Sciatic nerve (tissue), 2 donors: ENCODE measurements around the gene GUCY2D. TPM values are rescaled to one million over a fixed set of nuclear protein-coding genes. Genes with fewer than 3 reads are reported as not detected.
"Not testable (repeated sequence)": the region's sequence is repeated elsewhere in the genome, so short reads cannot be mapped to it uniquely, and the experiment has no call there.

Experiments used
- ATAC-seq: fragments of 200-7000 bp; cut with Tn5 transposase; one replicate; pipeline ENCODE4 v1.9.1; 2020; ENCODE audit warnings: mild to moderate bottlenecking, moderate library complexity
- DNase-seq: peaks from one replicate; pipeline ENCODE4 v3.0.0-alpha.2; 2020; ENCODE audit warnings: low spot score
- intact Hi-C: fragments of 100-400 bp; cut with DNase I; formaldehyde crosslinking; loops from one replicate; pipeline ENCODE4 v1.14.2; 2022
- total RNA-seq: library from RNA; stranded (reverse); fragmentation: NEBNext Ultra II Directional; extraction: Animal tissue kit (Norgen Biotek cat#: 25700); gene quantifications from one replicate; pipeline ENCODE4 v1.2.1, GENCODE V29; 2021
- donor health status: DM: no; HTN: no; CAD: no.
- donor health status: DM: no; HTN: no; CAD: no.

The GUCY2D gene
- total RNA-seq, 1 donor from 2014 or later, result not detected

DNA sequence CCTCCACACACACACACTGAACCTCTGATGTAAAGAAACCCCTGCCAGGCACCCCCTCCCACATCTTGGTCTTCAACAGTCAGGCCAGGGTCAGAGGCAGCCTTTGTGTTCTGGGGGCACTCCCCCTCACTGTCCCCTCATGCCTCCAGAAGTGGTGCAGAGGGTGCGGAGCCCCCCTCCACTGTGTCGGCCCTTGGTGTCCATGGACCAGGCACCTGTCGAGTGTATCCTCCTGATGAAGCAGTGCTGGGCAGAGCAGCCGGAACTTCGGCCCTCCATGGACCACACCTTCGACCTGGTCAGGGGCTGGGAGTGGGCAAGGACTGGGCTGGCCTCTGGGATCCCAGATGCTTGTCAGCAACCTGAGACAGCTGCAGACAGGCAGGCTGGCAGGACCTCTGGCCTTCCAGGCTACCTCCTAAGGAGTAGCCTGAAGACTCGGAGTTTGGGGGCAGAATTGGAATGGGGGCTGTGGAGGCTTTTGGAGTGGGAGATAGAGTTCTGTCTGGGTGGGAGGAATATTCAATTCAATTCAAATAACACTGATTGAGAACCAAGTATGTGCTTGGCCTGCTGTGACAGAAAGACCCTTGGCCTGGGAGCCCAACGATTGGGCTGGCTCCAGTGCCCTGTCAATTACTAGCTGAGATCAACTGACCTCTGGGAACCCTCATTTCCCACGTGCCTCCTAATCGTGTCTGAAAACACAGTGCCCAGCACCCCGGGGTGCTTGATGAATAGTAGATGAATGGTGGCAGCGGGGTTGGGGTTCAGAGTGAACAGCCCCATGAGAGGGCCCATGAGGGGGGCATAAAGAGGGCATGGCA is 11.5 kb downstream of the GUCY2D start:
- DNase-seq, result peak; percentile 47
- ATAC-seq, result no peak
- intact Hi-C loops, result no loop called here

DNA sequence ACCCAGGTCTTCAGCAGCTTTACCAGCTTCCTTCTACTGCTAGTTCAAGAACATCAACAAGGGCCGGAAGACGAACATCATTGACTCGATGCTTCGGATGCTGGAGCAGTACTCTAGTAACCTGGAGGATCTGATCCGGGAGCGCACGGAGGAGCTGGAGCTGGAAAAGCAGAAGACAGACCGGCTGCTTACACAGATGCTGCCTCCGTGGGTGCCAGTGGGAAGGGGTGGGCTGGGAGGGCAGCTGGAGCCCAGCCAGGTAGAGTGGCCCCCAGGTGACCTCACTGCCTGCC is 12.1 kb downstream of the GUCY2D start:
- no peak for DNase-seq
- no peak for ATAC-seq
- intact Hi-C loops, result no loop called here

DNA sequence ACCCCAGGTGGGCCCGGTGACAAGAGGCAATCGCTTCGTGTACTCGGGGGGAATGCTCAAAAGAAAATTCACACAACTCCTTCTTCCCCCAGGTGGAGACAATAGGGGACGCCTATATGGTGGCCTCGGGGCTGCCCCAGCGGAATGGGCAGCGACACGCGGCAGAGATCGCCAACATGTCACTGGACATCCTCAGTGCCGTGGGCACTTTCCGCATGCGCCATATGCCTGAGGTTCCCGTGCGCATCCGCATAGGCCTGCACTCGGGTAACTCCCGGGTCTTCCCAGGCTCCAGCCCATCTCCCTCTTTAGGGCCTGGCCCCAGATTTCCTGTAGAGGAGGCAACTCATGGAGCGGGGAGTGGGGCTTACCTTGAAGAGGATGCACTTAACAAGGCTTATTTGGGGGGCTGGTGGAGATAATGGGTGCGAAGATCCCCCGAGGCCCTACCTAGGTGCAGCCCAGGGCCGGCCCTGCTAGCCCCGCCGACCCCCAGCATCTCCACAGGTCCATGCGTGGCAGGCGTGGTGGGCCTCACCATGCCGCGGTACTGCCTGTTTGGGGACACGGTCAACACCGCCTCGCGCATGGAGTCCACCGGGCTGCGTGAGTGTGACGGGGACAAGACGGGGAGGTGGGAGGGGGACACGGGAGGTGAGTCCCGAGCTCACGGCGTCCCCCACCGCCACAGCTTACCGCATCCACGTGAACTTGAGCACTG is 13.0 kb downstream of the GUCY2D start:
- ATAC-seq, result no peak
- peak; percentile 48 for DNase-seq
- intact Hi-C loops, result no loop called here

DNA sequence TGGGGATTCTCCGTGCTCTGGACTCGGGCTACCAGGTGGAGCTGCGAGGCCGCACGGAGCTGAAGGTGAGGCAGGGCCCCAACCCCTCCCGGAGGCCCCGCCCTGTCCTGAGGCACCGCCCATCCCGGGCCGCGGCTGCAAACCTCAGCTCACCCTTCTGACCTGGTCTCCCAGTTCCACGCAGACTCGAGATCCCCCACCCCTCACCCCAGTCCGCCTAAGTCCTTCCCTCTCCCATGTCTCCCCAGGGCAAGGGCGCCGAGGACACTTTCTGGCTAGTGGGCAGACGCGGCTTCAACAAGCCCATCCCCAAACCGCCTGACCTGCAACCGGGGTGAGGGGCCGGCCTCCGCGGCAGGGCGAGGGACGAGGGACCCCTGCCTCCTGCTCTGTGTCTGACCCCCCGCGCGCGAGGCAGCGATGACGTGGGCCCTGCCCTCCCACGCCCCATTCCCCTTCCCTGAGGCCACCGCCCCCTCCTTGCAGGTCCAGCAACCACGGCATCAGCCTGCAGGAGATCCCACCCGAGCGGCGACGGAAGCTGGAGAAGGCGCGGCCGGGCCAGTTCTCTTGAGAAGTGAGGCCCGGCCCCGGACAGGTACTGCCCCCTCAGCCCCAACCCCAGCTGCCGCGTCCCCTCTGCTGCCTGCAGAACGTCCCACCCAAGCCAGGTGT is 13.7 kb downstream of the GUCY2D start:
- intact Hi-C loops, result no loop called here
- DNase-seq (peak; percentile 60), ATAC-seq (peak; percentile 9)

DNA sequence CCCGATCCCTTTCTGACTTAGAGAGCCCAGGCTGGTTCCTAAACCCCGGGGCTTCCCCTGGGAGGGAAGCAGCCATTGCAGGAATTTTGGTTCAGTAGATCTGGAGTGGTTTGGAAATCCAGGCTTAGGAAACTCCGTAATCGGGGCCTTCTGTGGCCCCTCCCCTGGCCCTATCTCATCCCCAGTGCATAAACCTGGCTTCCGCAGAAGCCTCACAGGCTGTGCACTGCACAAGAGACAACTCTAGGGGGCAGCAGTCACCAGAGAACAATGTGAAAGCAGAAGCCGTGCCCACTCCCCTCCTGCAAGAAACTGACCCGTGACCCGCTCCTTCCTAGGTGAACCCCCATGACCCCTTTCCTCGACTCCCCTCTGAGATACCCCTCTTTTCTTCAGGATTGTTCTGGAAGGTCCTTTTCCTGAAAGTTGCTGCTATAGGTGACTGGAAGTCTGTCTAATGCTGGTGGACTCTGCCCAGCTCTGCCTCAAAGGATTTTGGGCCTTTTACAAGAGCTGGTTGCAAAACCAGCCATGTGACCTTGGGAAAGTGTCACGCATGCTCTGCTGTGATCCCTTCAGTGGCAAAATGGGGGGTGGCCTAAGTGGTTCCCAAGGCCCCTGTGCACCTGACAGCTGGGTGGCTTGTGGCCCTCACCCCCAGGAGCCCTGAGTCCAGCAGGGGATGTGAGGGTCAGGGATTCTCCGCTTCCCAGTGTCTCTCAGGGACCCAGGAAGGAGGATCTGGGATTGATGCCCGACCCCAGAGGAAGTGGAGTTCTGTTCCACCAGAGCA is 14.4 kb downstream of the GUCY2D start:
- intact Hi-C loops, result no loop called here
- peak; percentile 79 for ATAC-seq

DNA sequence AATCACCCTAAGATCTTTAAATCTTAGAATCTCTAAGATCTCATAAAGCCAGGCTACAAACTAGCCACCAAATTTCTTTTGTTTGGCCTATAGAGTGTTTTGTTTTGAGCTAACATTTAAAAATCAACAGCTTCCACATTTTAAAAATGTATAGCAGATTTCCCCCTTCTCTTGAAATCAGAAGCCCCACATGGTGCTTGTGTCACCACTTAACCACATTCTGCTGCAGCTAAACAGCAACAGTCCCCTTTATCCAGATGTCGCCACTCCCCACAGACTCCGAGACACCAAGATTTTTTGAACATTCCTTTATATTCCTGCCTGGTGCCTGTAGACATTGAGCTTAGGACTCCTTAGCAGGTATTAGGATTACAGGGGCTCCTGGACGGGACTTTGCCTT is 16.0 kb downstream of the GUCY2D start:
- ATAC-seq (no peak), DNase-seq (peak; percentile 1)
- intact Hi-C loops, result no loop called here

More for the DNA sequence above, 14.4 kb downstream of the GUCY2D start:
- peak; percentile 56 for DNase-seq

DNA sequence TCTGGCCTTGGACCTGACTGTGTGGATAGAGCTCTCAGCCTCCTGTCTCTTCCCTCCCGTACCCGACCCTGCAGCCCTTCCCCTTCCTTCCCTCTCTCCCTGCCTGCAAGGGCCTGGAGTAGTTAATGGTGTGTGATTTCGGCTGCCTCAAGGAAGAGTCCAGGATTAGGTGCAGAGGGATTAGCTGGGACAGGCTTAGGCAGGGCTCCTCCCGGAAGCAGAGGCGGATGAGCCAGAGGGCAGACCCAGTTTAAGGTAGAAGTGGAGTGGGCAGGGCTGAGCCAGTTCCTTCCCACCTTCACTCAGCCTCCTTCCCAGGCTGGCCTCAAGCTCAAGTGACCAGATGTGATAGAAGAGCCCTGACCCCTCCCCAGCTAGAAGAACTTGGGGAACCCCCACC is 16.8 kb downstream of the GUCY2D start:
- DNase-seq (peak; percentile 34), ATAC-seq (no peak)
- intact Hi-C loops, result no loop called here

DNA sequence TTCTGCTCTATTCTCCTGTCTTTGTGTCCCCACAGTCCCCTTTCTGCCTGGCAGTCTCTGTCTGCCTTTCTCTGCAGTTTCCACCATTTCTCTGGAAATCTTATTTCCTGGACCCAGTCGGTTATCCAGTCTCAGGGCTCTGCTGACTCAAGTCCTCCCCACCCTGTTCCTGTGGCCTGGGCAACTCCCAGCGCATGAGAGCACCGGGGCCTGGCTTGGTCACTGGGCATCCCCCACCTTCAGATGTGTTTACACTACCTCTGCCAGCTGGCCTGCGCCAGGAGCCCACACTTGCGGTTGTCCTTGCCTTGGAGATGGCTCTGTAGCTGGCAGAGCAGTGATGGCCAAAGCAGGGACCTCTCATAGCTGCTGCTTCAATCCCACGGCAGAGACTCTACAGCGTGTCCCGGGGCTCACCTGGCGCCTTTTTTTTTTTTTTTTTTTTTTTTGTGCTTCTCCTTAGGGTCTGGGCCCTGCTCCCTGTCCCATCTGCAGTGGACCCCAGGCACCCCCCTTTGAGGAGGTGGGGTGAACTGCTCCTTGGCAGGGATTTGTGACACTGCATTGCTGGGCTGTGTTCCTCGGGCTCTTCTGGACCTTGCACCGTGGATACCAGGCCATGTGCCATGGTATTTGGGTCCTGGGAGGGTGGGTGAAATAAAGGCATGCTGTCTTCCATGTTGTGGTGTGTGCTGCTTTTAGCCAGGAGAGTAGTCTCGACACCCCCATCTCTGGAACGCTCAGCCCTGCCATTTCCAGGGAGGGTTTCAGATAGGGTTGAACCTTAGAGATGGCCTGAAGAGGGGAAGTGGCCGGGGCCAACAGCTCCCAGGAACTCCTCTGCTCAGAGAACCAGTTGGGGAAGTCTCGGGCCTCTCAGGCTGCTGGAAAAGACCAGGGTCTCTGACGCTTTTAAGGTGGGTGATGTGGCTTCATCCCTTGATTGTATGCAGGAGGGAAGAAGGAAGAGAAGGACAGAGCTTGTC is 17.5 kb downstream of the GUCY2D start:
- ATAC-seq (no peak), DNase-seq (peak; percentile 48)
- intact Hi-C loops, result no loop called here

DNA sequence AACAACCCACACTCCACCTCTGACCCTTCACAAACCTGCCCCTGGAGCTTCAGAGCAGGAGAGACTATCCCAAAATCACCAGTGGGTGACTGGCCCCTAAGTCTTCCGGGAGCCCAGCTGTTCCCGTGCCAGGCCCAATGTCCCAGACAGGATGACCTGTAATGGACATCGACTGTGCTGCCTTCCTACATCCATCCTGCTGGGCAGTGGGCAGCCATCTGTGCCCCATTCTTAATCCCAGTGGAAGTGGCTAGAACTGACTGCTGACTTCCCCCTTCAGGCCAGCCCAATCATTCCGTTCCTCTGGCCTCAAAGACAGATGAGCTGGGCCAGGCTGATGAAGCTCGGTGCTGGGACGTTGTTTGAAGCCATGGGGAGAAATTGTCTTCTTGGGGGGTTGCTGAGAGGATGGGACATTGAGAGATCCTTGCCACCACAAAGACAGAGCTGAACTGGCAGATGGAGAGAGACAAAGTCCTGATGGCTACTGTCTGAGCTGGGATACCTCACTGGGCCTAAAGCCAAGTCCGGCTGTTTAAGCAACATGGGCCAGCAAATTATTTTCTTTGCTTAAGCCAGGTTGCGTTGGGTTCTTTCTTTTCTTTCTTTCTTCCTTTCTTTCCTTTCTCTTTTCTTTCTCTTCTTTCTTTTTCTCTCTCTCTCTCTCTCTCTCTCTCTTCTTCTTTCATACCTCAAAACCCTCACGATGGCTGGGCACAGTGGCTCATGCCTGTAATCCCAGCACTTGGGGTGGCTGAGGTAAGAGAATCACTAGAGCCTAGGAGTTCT is 18.6 kb downstream of the GUCY2D start:
- ATAC-seq (no peak), DNase-seq (peak; percentile 33)
- intact Hi-C loops, result no loop called here

DNA sequence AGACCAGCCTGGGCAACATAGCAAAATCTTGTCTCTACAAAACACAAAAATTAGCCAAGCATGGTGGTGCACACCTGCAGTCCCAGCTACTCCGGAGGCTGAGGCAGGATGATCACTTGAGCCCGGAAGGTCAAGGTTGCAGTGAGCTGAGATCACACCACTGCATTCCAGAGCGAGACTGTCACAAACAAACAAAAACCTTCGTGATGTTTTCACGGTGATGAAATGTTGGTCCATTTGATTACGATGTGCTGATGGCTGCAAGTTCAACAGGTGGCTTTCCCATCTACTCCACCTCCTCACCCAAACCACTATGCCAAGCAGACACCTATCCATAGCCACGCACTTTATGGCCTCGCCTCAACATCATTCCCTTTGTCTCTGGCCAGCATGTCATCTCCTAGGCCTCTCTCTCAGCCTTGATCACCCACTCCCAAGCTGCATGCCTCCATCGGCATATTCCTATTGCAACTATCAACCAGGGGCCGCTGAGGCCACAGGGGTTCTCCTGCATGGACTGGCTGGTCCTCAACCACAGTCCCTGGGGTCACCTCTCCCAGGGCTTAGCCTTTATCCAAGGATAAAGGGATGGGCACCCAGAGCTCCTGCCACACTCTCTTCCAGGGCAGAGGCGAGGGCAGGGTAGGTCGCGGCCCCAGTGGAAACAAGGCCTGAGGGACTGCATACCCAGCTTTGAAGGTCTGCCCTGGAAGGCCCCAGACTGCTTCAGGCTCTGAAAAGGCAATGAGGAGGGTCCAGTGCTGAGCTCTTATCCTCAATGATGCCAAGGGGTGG is 19.3 kb downstream of the GUCY2D start:
- DNase-seq (peak; percentile 26), ATAC-seq (no peak)
- intact Hi-C loops, result no loop called here

DNA sequence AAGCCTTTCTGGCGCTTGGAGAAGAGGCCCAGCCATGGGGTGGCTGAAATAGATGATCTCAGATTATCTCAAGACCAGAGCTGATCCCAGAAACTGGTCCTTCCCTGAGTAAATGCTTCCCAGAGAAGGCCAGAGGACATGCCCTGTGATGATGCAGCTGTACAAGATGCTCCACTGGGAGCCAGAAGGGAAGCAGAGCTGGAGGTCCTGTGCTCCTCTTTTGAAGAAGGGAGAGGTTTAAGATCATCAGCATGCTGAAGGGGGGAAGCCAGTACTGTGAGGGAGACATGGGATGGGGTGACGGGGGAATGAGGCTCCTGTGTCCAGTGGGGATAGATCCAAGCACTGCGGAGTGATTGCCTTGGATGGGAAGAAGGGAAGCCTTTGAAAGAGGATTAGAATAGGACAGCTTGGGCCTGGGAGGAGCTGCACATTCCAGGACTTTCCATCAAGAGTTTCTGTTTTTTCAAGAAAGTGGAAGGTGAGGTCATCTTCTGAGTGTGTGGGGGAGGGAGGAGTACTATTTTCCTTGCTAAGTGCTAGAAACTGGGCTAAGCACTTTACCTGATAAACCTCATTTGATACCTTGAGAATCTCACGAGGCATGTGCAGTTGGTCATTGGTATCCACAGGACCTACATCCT is 20.1 kb downstream of the GUCY2D start:
- intact Hi-C loops, result no loop called here
- no peak for ATAC-seq
- DNase-seq, result no peak

DNA sequence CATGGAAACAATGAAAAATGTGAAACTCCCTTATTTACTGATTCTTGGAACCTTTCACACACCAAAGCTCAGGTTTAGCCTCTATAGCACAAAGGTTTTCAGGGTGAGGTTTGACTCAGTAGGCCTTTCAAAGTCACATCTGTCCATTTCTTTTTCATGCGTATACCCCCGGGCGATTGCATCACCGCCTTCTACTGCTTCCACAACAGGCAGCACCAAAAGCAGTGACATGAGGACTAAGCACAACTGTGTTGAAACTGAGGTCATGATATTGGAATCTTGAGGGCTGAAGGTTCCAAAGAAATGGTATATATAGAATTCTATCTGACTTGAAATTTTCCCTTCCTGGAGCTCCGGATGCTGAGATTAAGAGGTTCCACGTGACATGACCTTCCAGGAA is 21.7 kb downstream of the GUCY2D start:
- DNase-seq, intact Hi-C loops, ATAC-seq: not testable (repeated sequence)

DNA sequence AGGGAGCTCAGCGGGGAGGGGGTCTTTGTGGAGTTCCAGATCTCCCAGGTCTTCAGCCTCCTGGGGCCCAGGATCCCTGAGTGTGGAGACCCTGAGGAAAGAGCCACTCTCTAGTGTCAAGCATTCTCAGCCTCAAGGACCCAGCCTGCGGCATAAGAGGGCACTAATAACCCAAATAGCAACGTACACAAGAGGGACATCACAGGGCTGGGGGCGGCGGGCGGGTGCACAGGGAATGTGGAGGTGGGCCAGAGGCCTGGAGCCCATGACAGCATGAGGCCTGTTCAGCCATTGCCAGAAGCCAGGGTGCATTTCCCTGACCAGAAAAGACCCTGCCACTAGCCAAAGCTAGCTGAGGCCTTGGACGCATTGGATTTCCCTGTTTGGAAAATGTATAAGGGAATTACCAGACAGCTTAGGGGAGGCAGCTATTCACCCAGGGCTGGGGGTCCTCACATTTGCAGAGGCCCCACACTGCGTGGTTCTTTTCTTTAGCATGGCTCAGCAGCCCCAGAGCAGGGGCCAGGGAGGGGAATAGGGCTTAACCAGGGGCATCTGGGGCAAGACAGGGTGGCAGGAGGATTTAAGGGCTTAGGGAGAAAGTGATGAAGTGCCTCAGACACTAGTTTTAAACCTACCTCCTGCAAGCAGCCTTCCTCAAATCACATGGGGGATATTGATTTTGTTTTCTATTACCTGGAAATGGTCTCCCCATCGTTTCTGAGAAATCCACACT is 22.9 kb downstream of the GUCY2D start:
- no peak for ATAC-seq
- intact Hi-C loops, result no loop called here
- no peak for DNase-seq

DNA sequence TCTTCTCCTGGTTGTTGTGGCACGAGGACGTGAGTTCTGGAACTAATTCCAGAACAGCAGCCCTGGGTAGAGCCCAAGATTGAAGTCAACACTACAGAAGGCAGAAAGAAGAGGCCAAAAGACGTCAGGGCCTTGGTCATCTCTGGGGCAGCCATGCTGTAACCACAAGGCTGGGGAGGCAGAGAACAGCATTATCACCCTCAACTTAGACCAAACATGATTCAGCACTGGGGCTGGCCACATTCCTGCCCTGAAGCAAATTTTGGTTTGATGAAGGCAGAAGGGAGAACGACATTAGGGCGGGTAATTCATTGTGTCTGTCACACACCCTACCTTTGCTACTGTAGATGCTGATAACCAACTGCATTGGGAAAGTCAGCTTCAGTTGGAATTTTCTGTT is 26.7 kb downstream of the GUCY2D start:
- intact Hi-C loops, result no loop called here
- DNase-seq (no peak), ATAC-seq (no peak)

DNA sequence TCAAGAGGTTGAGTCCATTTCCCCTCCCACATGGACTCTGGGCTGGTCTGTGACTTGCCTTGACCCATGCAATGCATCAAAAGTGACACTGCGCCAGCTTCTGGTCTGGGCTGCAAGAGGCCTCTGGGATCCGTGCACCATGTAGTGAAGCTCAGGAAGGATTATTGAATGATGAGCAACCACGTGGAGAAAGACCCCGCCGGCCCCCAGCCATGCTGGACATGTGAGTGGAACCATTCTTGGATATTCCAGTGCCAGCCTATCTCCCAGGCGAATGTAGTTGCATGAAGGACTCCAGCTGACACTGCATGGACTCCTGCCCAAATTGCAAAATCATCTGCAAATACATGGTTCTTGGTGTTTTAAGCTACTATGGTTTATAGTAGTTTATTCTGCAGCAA is 28.8 kb downstream of the GUCY2D start:
- intact Hi-C loops, result no loop called here
- ATAC-seq (no peak), DNase-seq (no peak)

DNA sequence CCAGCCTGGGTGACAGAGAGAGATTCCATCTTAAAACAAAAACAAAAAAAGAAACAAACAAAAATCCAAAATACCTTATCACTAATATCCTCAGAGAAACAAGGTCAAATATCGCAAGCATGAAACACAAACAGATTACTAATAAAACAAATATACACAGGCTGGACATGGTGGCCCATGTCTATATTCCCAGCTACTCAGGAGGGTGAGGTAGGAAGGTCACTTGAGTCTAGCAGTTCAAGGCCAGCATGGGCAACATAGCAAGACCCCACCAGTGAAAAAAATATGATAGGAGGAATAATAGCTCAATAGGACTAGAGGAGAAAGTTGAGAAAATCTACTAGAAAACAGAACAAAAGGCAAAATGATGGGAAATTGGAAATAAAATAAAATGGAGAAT is 29.5 kb downstream of the GUCY2D start:
- ATAC-seq, result no peak
- DNase-seq, result no peak
- intact Hi-C loops, result no loop called here
